Calu3 (cell line): ENCODE results near the gene TREX2. TPM values are rescaled to one million over a fixed set of nuclear protein-coding genes. Genes with fewer than 3 reads are reported as not detected.

ENCODE experiments used
- BruUV-seq: library from RNA; stranded (reverse); fragments of 400-500 nt; replicated peaks from 2 replicates; lab custom pipeline; 2021; lab: Mats Ljungman, UMichigan
- CTCF ChIA-PET: fragments of 300-600 bp; sonication (Branson Sonifier 250); formaldehyde crosslinking; loops from one replicate; lab custom pipeline; 2022; ENCODE audit warnings: antibody characterized with exemption; lab: Charles Lee
- DNase-seq: peaks from one replicate; pipeline ENCODE4 v3.0.0; 2022
- H3K27ac Mint-ChIP-seq: one replicate; pipeline ENCODE4 v1.8.0; 2022; ENCODE audit warnings: mixed read lengths; ENCODE audit not compliant: unreplicated experiment
- H3K27me3 Mint-ChIP-seq: one replicate; pipeline ENCODE4 v1.8.0; 2022; ENCODE audit warnings: mixed read lengths; ENCODE audit not compliant: unreplicated experiment
- H3K36me3 Mint-ChIP-seq: one replicate; pipeline ENCODE4 v1.8.0; 2022; ENCODE audit warnings: mild to moderate bottlenecking, moderate library complexity, mixed read lengths; ENCODE audit not compliant: insufficient read depth, unreplicated experiment
- H3K4me1 Mint-ChIP-seq: one replicate; pipeline ENCODE4 v1.8.0; 2022; ENCODE audit warnings: mild to moderate bottlenecking, low read depth, mixed read lengths; ENCODE audit not compliant: unreplicated experiment
- H3K4me3 Mint-ChIP-seq: one replicate; pipeline ENCODE4 v1.8.0; 2022; ENCODE audit warnings: mild to moderate bottlenecking, low read depth, moderate library complexity, mixed read lengths; ENCODE audit not compliant: unreplicated experiment
- H3K9me3 Mint-ChIP-seq: one replicate; pipeline ENCODE4 v1.8.0; 2022; ENCODE audit warnings: low read depth, mixed read lengths; ENCODE audit not compliant: unreplicated experiment
- intact Hi-C: fragments of 100-400 bp; cut with micrococcal nuclease; formaldehyde crosslinking; loops from one replicate; pipeline ENCODE4 v1.10.0; 2022; ENCODE audit not compliant: unreplicated experiment
- total RNA-seq: library from RNA; stranded (reverse); gene quantifications from 2 replicates; pipeline ENCODE4 v1.2.3, GENCODE V29; 2022
- TF ChIP-seq, protein P1 (sequence below): fragments of 200-600 bp; IDR thresholded peaks from one replicate; pipeline ENCODE4 v1.8.0; 2022; ENCODE audit warnings: antibody characterized with exemption; ENCODE audit not compliant: unreplicated experiment

The TREX2 gene
- total RNA-seq, 1 experiment from 2014 or later: 2.0 TPM

DNA sequence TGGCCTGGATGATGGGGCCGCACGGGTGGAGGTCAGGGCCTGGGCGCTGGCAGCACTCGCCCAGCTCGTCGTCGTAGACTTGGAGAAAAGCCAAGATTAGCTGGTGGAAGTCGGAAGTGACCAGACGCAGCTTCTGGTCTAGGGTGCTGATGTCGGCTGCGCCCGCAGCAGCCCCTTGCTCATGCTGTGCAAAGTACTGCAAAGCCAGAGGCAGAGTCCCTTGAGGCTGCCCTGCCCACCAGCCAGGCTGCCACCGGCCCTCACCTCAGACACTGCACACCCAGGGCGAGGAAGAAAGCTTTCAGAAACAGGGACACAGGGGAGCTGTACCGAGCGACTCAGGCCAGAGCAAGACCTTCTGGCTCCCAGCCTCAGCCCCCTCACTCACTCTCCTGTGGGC lies 9.7 kb upstream of the TREX2 start:
- Mint-ChIP-seq H3K27me3 (no peaks in the 10 kb centered on the region), H3K4me3 (no peak overlapping the region), H3K27ac (no peak overlapping the region), H3K36me3 (peaks cover 8% of the 10 kb centered on the region), H3K9me3 (no peaks in the 10 kb centered on the region), H3K4me1 (no peaks in the 10 kb centered on the region)
- CTCF ChIA-PET: no interaction called here
- DNase-seq: no peak
- intact Hi-C loops: no loop called here
- TF ChIP-seq, protein P1, sequence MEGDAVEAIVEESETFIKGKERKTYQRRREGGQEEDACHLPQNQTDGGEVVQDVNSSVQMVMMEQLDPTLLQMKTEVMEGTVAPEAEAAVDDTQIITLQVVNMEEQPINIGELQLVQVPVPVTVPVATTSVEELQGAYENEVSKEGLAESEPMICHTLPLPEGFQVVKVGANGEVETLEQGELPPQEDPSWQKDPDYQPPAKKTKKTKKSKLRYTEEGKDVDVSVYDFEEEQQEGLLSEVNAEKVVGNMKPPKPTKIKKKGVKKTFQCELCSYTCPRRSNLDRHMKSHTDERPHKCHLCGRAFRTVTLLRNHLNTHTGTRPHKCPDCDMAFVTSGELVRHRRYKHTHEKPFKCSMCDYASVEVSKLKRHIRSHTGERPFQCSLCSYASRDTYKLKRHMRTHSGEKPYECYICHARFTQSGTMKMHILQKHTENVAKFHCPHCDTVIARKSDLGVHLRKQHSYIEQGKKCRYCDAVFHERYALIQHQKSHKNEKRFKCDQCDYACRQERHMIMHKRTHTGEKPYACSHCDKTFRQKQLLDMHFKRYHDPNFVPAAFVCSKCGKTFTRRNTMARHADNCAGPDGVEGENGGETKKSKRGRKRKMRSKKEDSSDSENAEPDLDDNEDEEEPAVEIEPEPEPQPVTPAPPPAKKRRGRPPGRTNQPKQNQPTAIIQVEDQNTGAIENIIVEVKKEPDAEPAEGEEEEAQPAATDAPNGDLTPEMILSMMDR: no peak
- no TSS peak for BruUV-seq

DNA sequence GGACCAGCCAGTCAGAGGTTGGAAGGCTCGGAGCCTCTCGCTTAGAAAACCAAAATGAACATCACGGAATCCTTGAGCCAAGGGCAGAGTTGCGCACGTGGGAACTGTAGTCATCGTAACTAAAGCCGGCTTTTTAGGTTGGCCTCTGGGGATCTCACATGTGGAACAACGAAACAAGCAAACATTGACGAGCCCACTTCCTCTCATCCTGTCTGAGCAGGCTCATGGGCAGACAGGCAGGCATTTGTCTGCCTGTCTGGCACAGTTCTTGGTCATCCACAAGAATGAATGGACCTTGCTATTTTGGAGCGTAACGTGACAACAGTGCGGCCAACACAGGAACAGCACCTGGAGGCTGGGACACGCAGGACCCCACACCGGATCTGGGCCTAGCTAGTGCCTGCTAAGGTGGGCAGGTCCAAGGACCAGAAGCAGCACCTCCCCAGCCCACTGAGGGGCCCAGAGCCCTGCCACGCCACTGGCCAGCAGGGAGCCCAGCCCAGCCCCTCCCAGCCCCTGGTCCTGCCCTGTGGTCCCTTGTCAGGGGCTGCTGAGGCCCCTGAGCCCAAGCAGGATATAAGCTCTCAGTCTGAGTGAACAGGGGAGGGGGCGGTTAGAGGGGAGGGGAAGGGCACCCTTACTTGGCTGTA lies 9.2 kb upstream of the TREX2 start:
- no peak overlapping the region for H3K4me3 Mint-ChIP-seq
- no peak for DNase-seq
- no peak overlapping the region for H3K27ac Mint-ChIP-seq
- H3K4me1 Mint-ChIP-seq: no peaks in the 10 kb centered on the region
- intact Hi-C loops: no loop called here
- H3K27me3 Mint-ChIP-seq: no peaks in the 10 kb centered on the region
- CTCF ChIA-PET: no interaction called here
- peaks cover 8% of the 10 kb centered on the region for H3K36me3 Mint-ChIP-seq
- no TSS peak for BruUV-seq
- no peaks in the 10 kb centered on the region for H3K9me3 Mint-ChIP-seq
- TF ChIP-seq, protein P1: no peak

DNA sequence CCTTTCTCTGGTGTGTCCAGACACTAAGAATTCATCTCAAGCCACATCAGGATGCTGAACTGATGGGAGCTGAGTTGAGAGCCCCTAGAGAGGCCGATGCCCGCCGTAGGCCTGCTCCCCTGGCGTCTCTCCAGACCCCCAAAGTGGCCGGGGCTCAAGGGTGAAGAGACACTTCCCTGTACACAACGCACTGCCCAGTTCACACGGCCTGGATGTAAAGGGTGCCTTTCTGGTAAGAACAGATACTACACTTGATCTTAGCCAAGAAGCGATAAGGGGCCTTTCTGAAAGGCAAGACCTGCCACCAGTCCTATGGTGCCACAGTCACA lies 5.1 kb upstream of the TREX2 start:
- no peak for DNase-seq
- Mint-ChIP-seq H3K4me1 (no peaks in the 10 kb centered on the region), H3K27me3 (no peaks in the 10 kb centered on the region), H3K36me3 (peaks cover 4% of the 10 kb centered on the region), H3K9me3 (no peaks in the 10 kb centered on the region), H3K27ac (no peak overlapping the region), H3K4me3 (no peak overlapping the region)
- TF ChIP-seq, protein P1: no peak
- no TSS peak for BruUV-seq
- CTCF ChIA-PET: no interaction called here
- intact Hi-C loops: no loop called here

DNA sequence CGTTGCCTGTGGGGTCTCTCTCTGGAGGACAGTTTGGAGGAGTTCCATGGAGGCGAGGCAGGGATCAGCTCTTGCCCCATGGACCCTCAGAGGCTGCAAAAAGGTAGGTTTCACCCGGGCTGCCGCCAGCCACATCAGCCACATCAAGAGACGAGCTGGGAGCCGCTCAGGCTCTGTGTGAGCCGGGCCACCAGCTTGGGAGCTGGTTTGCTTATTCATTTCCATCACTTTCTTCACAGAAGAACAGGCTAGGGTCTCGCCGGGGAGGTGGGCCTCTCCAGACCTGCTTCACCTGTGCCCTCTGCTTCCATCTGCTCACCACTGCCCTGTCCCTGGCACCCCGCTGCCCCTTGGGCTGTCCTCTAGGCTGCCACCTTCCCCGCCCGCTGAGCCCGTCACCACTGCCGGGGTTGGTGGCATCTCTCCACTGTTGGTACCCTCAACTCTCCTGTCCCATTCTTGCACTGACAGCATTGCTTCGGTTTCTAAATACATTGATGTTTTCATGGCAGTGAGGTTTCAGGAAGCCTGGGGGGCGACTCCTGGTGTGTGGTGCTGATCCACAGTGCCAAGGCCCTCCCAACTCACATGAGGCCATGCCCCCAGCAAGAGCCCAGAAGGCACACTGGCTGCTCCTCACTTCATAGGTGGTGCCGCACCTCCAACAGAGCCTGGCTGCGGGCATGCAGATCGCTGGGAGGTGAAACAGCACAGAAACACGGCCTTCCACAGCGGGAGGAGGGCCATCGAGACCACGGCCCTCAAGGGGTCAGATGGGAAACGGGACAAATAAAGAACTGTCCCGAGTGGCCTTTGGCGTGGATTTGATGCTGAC lies 4.5 kb upstream of the TREX2 start:
- CTCF ChIA-PET: no interaction called here
- TF ChIP-seq, protein P1: no peak
- intact Hi-C loops: no loop called here
- no peaks in the 10 kb centered on the region for H3K9me3 Mint-ChIP-seq
- BruUV-seq: no TSS peak
- peaks cover 4% of the 10 kb centered on the region for H3K36me3 Mint-ChIP-seq
- no peak overlapping the region for H3K4me3 Mint-ChIP-seq
- H3K27ac Mint-ChIP-seq: no peak overlapping the region
- H3K27me3 Mint-ChIP-seq: no peaks in the 10 kb centered on the region
- no peak for DNase-seq
- no peaks in the 10 kb centered on the region for H3K4me1 Mint-ChIP-seq
